H1 (cell line): ENCODE results near the gene YARS1. TPM values are rescaled to one million over a fixed set of nuclear protein-coding genes. Genes with fewer than 3 reads are reported as not detected.

Source experiments
- CBX5 ChIP-seq: fragments of 300-800, 300-1000 bp; sonication (generic); IDR thresholded peaks from 2 replicates; pipeline ENCODE4 v1.7.1; 2016; ENCODE audit warnings: antibody characterized with exemption, low read length, low read depth
- CHD1 ChIP-seq: IDR thresholded peaks from 2 replicates; pipeline ENCODE4 v1.6.1; 2012; ENCODE audit warnings: low read depth, low read length, improper control_type of control experiment
- CREB1 ChIP-seq: IDR thresholded peaks from 2 replicates; pipeline ENCODE4 v1.6.1; 2012; ENCODE audit warnings: inconsistent platforms
- HDAC2 ChIP-seq, 2 experiments: fragments of 300-600 bp in 1 of 2; sonication (generic) in 1 of 2; IDR thresholded peaks; 2 replicates each; pipeline ENCODE4 v1.6.1; 2011 to 2012; ENCODE audit warnings: low read depth in 2 of 2, low read length in 2 of 2, mild to moderate bottlenecking in 2 of 2, moderate library complexity in 2 of 2, borderline replicate concordance in 1 of 2, inconsistent platforms in 1 of 2
- HDAC6 ChIP-seq: IDR thresholded peaks from one replicate; pipeline ENCODE4 v1.7.1; 2012; ENCODE audit warnings: low read depth, mild to moderate bottlenecking, inconsistent platforms, low read length, moderate library complexity
- KDM1A ChIP-seq: fragments of 200-600, 300-600 bp; sonication (generic); IDR thresholded peaks from 2 replicates; pipeline ENCODE4 v1.7.1; 2016; ENCODE audit warnings: mild to moderate bottlenecking, low read length, borderline replicate concordance
- KDM4A ChIP-seq: IDR thresholded peaks from one replicate; pipeline ENCODE4 v1.7.1; 2012; ENCODE audit warnings: low read depth, mild to moderate bottlenecking, moderate library complexity, low read length, inconsistent platforms; ENCODE audit not compliant: severe bottlenecking
- MAFK ChIP-seq: IDR thresholded peaks from 2 replicates; pipeline ENCODE4 v1.6.1; 2012; ENCODE audit warnings: low read depth, mild to moderate bottlenecking, improper control_type of control experiment, low read length
- NANOG ChIP-seq: IDR thresholded peaks from 2 replicates; pipeline ENCODE4 v1.6.1; 2011; ENCODE audit warnings: low read length, low read depth, mild to moderate bottlenecking, inconsistent platforms; ENCODE audit not compliant: insufficient read depth, poor library complexity, severe bottlenecking
- NRF1 ChIP-seq: IDR thresholded peaks from 2 replicates; pipeline ENCODE4 v1.6.1; 2011; ENCODE audit warnings: mild to moderate bottlenecking, low read depth, low read length, improper control_type of control experiment
- PHF8 ChIP-seq: fragments of 200-600 bp; sonication (generic); conservative IDR thresholded peaks from 2 replicates; pipeline ENCODE4 v1.7.1; 2012; ENCODE audit warnings: low read depth, mild to moderate bottlenecking, inconsistent platforms, low read length, moderate library complexity
- POLR2A ChIP-seq, 2 experiments: IDR thresholded peaks; 1 replicate in 1 of 2; 2 replicates in 1 of 2; pipeline ENCODE4 v1.6.1; 2011; ENCODE audit warnings: low read depth in 2 of 2, low read length in 2 of 2, mild to moderate bottlenecking in 2 of 2; ENCODE audit errors: control extremely low read depth in 1 of 2
- SAP30 ChIP-seq: fragments of 300-600 bp; sonication (generic); IDR thresholded peaks from 2 replicates; pipeline ENCODE4 v1.7.1; 2012; ENCODE audit warnings: low read length, moderate library complexity, mild to moderate bottlenecking, inconsistent platforms; ENCODE audit not compliant: insufficient read depth, insufficient replicate concordance
- SIRT6 ChIP-seq: IDR thresholded peaks from one replicate; pipeline ENCODE4 v1.7.1; 2012; ENCODE audit warnings: low read length, inconsistent platforms
- SIX5 ChIP-seq: IDR thresholded peaks from 2 replicates; pipeline ENCODE4 v1.6.1; 2011; ENCODE audit warnings: mild to moderate bottlenecking, low read depth, low read length
- SUZ12 ChIP-seq: fragments of 200-600 bp; sonication (generic); IDR thresholded peaks from 2 replicates; pipeline ENCODE4 v1.6.1; 2012; ENCODE audit warnings: mild to moderate bottlenecking, inconsistent platforms, low read length, moderate library complexity, mixed read lengths
- TAF1 ChIP-seq: IDR thresholded peaks from 2 replicates; pipeline ENCODE4 v1.6.1; 2011; ENCODE audit warnings: mild to moderate bottlenecking, low read depth, low read length
- TCF12 ChIP-seq: IDR thresholded peaks from 2 replicates; pipeline ENCODE4 v1.6.1; 2011; ENCODE audit warnings: low read depth, mild to moderate bottlenecking, low read length
- polyA plus RNA-seq, 7 experiments: library from polyadenylated mRNA; depleted of rRNA in 3 of 7; stranded (reverse) in 5 of 7; unstranded in 2 of 7; fragments of >200 nt in 5 of 7; fragments of 200-250 nt in 2 of 7; gene quantifications; 1 replicate in 5 of 7; 2 replicates in 1 of 7; 4 replicates in 1 of 7; pipeline versions ENCODE4 v1.2.1 to v1.2.3, GENCODE V29; 2011 to 2013; ENCODE audit warnings: missing spikeins in 2 of 7, mixed read lengths in 2 of 7
- total RNA-seq: library from RNA; stranded (reverse); fragmentation: NEBNext Ultra II Directional; extraction: Animal tissue kit (Norgen Biotek cat#: 25700); gene quantifications from 2 replicates; pipeline ENCODE4 v1.2.1, GENCODE V29; 2021
- TF ChIP-seq, protein P1 (sequence below): IDR thresholded peaks from 2 replicates; pipeline ENCODE4 v1.6.1; 2012; ENCODE audit warnings: inconsistent platforms
- TF ChIP-seq, protein P2 (sequence below): IDR thresholded peaks from 2 replicates; pipeline ENCODE4 v1.6.1; 2011; ENCODE audit warnings: low read depth, mild to moderate bottlenecking, low read length; ENCODE audit not compliant: insufficient read depth
- TF ChIP-seq, protein P3 (sequence below), 3 experiments: IDR thresholded peaks; 1 replicate in 2 of 3; 2 replicates in 1 of 3; pipeline versions ENCODE4 v1.5.1 to v1.6.1; 2011; ENCODE audit warnings: low read length in 3 of 3, mild to moderate bottlenecking in 3 of 3, inconsistent platforms in 2 of 3, low read depth in 1 of 3, moderate library complexity in 1 of 3; ENCODE audit not compliant: insufficient read depth in 1 of 3; ENCODE audit errors: control extremely low read depth in 1 of 3

The YARS1 gene
- total and polyA plus RNA-seq, 2 of the 8 experiments (the other 6 are each of a cell fraction or from before 2014, with no cell fraction given), result 47.1 to 226 TPM

DNA sequence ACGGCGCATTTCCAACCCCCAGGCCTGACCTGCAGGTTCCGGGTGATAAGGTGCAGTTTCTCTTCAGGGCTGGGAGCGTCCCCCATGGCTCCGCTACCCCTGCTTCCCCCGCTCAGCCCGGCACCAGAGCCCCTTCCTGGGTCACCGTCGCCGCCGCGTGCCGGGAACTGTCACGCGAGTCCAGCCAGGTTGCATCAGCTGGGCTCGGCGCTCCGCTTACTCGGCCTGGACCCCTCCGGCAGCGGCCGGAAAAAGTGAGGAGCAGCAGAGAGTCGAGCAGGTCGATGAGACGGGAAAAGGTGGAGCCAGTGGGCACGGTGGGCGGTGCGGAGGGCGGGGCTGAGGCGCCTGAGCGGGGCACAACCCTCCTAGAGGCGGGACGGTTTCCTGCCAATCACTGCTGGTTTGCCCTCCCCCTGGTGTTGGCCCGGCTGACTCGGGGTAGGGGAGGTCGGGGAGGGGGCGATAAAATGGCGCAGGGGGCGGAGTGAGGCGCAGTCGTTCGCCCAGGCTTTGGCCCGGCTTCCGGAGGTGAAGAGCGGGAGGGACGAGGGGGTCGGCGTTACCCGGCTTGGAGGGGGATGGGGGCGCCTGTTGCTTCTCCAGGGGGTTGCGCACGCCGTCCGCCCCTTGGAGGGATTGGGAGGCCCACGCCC is at the start of gene YARS1, which contains the start of gene S100PBP (continued):
- TF ChIP-seq SIRT6, result no peak
- TF ChIP-seq SIX5, result peak; percentile 21; the same call in 1 of the 2 replicates
- TF ChIP-seq HDAC6, result no peak
- TF ChIP-seq POLR2A (IDR thresholded peaks at IDR 0.05; ENCODE audit: control extremely low read depth in 1 of 2, low read depth in 2 of 2, low read length in 2 of 2), result peak in 1 of 2 experiments; percentile 65; a peak in 2 of 3 replicates
- TF ChIP-seq NANOG, result no peak
- TF ChIP-seq CREB1, result peak; percentile 77
- TF ChIP-seq, protein P1, sequence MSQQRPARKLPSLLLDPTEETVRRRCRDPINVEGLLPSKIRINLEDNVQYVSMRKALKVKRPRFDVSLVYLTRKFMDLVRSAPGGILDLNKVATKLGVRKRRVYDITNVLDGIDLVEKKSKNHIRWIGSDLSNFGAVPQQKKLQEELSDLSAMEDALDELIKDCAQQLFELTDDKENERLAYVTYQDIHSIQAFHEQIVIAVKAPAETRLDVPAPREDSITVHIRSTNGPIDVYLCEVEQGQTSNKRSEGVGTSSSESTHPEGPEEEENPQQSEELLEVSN, result peak; percentile 29
- TF ChIP-seq MAFK, result no peak
- TF ChIP-seq, protein P2, sequence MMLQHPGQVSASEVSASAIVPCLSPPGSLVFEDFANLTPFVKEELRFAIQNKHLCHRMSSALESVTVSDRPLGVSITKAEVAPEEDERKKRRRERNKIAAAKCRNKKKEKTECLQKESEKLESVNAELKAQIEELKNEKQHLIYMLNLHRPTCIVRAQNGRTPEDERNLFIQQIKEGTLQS, result peak; percentile 95
- no peak for TF ChIP-seq SUZ12
- TF ChIP-seq, protein P3, sequence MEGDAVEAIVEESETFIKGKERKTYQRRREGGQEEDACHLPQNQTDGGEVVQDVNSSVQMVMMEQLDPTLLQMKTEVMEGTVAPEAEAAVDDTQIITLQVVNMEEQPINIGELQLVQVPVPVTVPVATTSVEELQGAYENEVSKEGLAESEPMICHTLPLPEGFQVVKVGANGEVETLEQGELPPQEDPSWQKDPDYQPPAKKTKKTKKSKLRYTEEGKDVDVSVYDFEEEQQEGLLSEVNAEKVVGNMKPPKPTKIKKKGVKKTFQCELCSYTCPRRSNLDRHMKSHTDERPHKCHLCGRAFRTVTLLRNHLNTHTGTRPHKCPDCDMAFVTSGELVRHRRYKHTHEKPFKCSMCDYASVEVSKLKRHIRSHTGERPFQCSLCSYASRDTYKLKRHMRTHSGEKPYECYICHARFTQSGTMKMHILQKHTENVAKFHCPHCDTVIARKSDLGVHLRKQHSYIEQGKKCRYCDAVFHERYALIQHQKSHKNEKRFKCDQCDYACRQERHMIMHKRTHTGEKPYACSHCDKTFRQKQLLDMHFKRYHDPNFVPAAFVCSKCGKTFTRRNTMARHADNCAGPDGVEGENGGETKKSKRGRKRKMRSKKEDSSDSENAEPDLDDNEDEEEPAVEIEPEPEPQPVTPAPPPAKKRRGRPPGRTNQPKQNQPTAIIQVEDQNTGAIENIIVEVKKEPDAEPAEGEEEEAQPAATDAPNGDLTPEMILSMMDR (IDR thresholded peaks at IDR 0.05; ENCODE audit: control extremely low read depth in 1 of 3, insufficient read depth in 1 of 3, low read depth in 1 of 3, low read length in 3 of 3), result no peak
- TF ChIP-seq KDM4A, result peak; percentile 26
- no peak for TF ChIP-seq NRF1
- peak; percentile 78 to 85; a peak in 2 of 4 replicates for TF ChIP-seq HDAC2 (IDR thresholded peaks at IDR 0.05; ENCODE audit: borderline replicate concordance in 1 of 2, low read depth in 2 of 2, low read length in 2 of 2)
- peak; percentile 85 for TF ChIP-seq SAP30
- peak; percentile 84 for TF ChIP-seq TAF1
- TF ChIP-seq CBX5, result no peak
- TF ChIP-seq TCF12, result no peak
- no peak for TF ChIP-seq KDM1A
- no peak for TF ChIP-seq CHD1
- TF ChIP-seq PHF8, result peak; percentile 13; the same call in 1 of the 2 replicates
